Cardiac fibroblast (primary cell): Measurements from ENCODE around the gene ZNF800.

Experiments used
- DNase-seq, 2 donors: peaks; one replicate each; pipeline versions ENCODE4 v3.0.0 to v3.0.0-alpha.2; 2010; ENCODE audit warnings: low read depth in 2 of 2
- H3K4me3 ChIP-seq, 2 donors: replicated peaks in 1 of 2; 1 replicate in 1 of 2; 2 replicates in 1 of 2; pipeline ENCODE4 v1.5.1; 2011; ENCODE audit warnings: low read depth in 2 of 2, low read length in 2 of 2, mild to moderate bottlenecking in 2 of 2, moderate library complexity in 1 of 2
- TF ChIP-seq, protein P1 (sequence below): IDR thresholded peaks from one replicate; pipeline ENCODE4 v1.5.1; 2011; ENCODE audit warnings: low read depth, mild to moderate bottlenecking, low read length, inconsistent platforms

Gene ZNF800

GRCh38 chr7:127350586-127350985, 41.9 kb downstream of the ZNF800 start:
- TF ChIP-seq, protein P1, sequence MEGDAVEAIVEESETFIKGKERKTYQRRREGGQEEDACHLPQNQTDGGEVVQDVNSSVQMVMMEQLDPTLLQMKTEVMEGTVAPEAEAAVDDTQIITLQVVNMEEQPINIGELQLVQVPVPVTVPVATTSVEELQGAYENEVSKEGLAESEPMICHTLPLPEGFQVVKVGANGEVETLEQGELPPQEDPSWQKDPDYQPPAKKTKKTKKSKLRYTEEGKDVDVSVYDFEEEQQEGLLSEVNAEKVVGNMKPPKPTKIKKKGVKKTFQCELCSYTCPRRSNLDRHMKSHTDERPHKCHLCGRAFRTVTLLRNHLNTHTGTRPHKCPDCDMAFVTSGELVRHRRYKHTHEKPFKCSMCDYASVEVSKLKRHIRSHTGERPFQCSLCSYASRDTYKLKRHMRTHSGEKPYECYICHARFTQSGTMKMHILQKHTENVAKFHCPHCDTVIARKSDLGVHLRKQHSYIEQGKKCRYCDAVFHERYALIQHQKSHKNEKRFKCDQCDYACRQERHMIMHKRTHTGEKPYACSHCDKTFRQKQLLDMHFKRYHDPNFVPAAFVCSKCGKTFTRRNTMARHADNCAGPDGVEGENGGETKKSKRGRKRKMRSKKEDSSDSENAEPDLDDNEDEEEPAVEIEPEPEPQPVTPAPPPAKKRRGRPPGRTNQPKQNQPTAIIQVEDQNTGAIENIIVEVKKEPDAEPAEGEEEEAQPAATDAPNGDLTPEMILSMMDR, result no peak

GRCh38 chr7:127349881-127350280, 42.6 kb downstream of the ZNF800 start:
- TF ChIP-seq, protein P1, result no peak
- no peak overlapping the region for H3K4me3 ChIP-seq
- no peak for DNase-seq

More at GRCh38 chr7:127350586-127350985, 41.9 kb downstream of the ZNF800 start:
- DNase-seq, result no peak
- H3K4me3 ChIP-seq, result no peak overlapping the region

DNA sequence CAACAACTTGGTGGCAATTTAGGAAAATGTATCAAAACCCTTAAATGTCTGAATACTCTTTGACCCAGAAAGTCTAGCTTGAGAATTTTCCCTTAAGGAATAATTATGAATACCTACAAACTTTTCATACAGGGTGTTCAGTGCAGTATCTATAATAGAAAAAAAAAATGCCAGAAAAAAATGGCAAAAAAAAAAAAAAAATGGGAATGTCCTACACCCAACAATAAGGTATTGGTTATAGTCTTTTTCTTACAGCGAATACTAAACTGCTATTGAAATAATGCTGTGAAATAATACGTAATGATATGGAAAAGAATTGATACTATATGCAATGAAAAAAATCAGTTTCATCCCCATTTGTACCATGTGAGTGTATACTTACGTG, 44.3 kb downstream of the ZNF800 start:
- no peak for DNase-seq
- peak overlapping the region; percentile 39 to 46 for H3K4me3 ChIP-seq
- TF ChIP-seq, protein P1, result no peak

DNA sequence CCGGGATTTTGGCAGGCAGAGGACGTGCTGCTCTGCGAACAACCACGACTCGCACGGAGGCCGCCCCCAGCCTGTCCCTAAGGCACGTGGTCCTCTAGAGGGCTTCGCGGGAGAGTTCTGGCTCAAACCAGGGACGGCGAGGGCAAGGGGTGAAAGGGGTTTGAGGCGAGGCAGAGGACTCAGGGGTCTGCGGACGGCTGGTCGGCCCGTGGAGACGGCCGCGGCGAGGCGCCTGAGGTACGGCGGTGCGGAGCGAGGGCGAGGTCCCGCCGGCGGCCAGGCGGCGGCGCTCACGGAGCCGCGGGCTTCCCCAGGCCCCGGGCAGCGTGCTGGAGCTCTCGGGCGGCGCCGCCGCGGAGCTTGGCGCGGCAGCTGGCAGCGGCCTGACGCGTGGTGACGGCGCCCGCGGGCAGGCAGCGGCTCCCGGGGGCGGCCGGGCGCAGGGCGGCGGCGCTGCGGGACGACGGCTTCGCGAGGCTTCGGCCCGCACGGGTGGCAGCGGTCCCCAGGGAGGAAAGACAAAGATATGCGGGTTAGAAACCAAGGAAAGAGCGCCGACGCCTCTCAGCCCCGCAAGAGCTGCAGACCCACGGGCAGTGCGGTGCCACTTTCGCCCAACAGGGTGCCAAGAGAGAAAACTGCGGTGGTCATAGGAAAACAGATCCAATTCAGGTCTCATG, 44.8 kb downstream of the ZNF800 start:
- TF ChIP-seq, protein P1, result no peak
- DNase-seq, result peak; percentile 63 to 75
- peak overlapping the region; percentile 39 to 46 for H3K4me3 ChIP-seq

DNA sequence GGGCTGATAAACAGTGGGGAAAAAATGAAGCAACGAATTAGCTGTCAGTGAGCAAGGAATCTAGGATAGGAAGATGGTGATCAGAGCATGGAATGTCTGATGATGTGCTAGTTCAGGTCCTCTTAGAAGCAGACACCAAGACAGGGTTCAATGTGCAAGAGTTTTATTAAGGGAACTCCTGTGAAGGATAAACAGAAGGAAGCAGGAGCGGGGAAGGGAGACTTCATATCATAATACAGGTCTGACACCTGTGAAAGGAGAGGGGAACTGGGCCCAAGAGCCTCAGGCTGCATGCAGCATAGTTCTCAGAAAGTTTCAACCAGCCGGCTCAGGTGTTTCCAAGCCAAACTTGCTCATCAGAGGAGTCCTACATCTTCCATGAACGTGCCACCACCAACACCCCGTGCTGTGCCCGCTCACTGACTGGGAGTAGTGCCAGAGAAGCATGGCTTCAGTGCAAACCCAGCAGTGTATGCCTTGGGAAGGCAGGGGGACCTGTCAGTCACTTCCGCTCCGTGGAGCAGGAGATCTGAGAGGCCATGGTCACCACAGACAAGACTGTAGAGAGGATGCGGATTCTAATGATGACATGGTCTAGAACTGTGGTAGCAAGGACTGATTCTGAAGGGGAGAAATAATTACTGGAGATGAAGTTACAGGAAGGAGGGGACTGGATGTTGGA, 45.8 kb downstream of the ZNF800 start:
- TF ChIP-seq, protein P1, result no peak
- no peak overlapping the region for H3K4me3 ChIP-seq
- DNase-seq, result no peak

DNA sequence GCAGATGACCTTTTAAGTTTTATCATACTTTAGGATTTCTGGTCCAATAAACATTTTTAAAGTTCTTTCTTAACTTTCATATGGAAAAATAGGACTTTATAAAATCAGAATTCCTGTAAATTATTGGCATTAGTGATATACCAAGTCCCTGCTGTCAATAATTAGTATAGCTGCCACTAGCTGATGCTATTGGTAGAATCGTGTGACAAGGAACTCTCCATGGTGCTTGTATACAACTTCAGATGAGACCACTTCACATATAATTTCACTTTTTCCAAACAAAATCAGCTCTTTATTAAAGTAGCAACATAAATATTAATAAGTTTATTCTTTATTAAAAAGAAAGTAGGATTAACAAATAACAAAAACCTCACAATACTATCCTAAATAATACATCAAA, 49.9 kb downstream of the ZNF800 start:
- TF ChIP-seq, protein P1, result no peak
- no peak for DNase-seq
- H3K4me3 ChIP-seq, result no peak overlapping the region
